ENCODE measurements around the gene MUC15. TPM values are rescaled to one million over a fixed set of nuclear protein-coding genes. Genes with fewer than 3 reads are reported as not detected.

Gene MUC15
- total and polyA plus RNA-seq, 2 donors (not counting 3 experiments of a cell fraction or from before 2014, with no cell fraction given): not detected

GRCh38 chr11:26579683-26580082, 7.6 kb upstream of the MUC15 start:
- Histone ChIP-seq H3K9ac (replicated peaks; ENCODE audit: extremely low read depth, insufficient read depth, low read length) (no peak overlapping the region), H3K27ac (ENCODE audit: insufficient read depth, low read depth, low read length) (no peak overlapping the region), H3K4me3 (replicated peaks in 1 of 3; ENCODE audit: insufficient read depth in 1 of 3, low read depth in 1 of 3, low read length in 3 of 3) (no peak overlapping the region), H3K27me3 (ENCODE audit: control insufficient read depth in 2 of 2, insufficient read depth in 2 of 2, low read length in 2 of 2) (no peaks in the 10 kb centered on the region), H3K4me2 (ENCODE audit: insufficient read depth, low read length) (no peak overlapping the region), H3K79me2 (ENCODE audit: control insufficient read depth, insufficient read depth, low read length) (no peaks in the 10 kb centered on the region), H4K20me1 (replicated peaks; ENCODE audit: control insufficient read depth, extremely low read depth, insufficient read depth, low read length) (no peaks in the 10 kb centered on the region), H3K4me1 (ENCODE audit: control insufficient read depth, extremely low read depth, insufficient read depth, low read length) (no peaks in the 10 kb centered on the region), H3K9me1 (replicated peaks; ENCODE audit: control insufficient read depth, extremely low read depth, insufficient read depth, low read length) (no peaks in the 10 kb centered on the region), H3K9me3 (replicated peaks; ENCODE audit: control insufficient read depth, insufficient read depth, low read length) (no peaks in the 10 kb centered on the region), H3K36me3 (ENCODE audit: control insufficient read depth in 2 of 2, extremely low read depth in 1 of 2, insufficient read depth in 2 of 2, low read length in 2 of 2) (no peaks in the 10 kb centered on the region), H2AFZ (ENCODE audit: low read depth, low read length) (no peak overlapping the region)
- DNase-seq (ENCODE audit: low read depth, low spot score) (no peak), FAIRE-seq (no peak)
- BruUV-seq (replicated peaks): no TSS peak
- ChIA-PET CTCF (interaction anchor here (0.6 kb wide), 1 partner anchor 580 kb away, joined by 3 read pairs; no protein-coding TSS in a partner anchor), POLR2A (no interaction called here)
- intact Hi-C loops (cut with micrococcal nuclease): no loop called here
- TF ChIP-seq MYC (IDR thresholded peaks at IDR 0.05; ENCODE audit: low read depth, low read length) (no peak), POLR2AphosphoS5 (IDR thresholded peaks at IDR 0.05; ENCODE audit: insufficient read depth, low read depth, low read length) (no peak), FOS (IDR thresholded peaks at IDR 0.05; ENCODE audit: borderline replicate concordance, insufficient read depth, low read length) (no peak), GATA2 (IDR thresholded peaks at IDR 0.05; ENCODE audit: insufficient read depth, insufficient read length, low read depth, low read length) (no peak), MAX (IDR thresholded peaks at IDR 0.05; ENCODE audit: insufficient read depth, insufficient read length) (no peak), POLR2A (IDR thresholded peaks at IDR 0.05; ENCODE audit: low read depth, low read length) (no peak)
- dilution Hi-C loops (cut with MboI; ENCODE audit: extremely low pct_ligation_motif_present, low sequenced_read_pairs): no loop called here

GRCh38 chr11:26578998-26579661, 7.1 kb upstream of the MUC15 start:
- no peaks in the 10 kb centered on the region for H3K4me1 ChIP-seq (ENCODE audit: control insufficient read depth, extremely low read depth, insufficient read depth, low read length)
- no peaks in the 10 kb centered on the region for H3K27me3 ChIP-seq (ENCODE audit: control insufficient read depth in 2 of 2, insufficient read depth in 2 of 2, low read length in 2 of 2)
- ChIA-PET POLR2A (no interaction called here), CTCF (interaction anchor here (0.6 kb wide), 1 partner anchor 581 kb away, joined by 3 read pairs; no protein-coding TSS in a partner anchor)
- H2AFZ ChIP-seq (ENCODE audit: low read depth, low read length): no peak overlapping the region
- TF ChIP-seq MAX (IDR thresholded peaks at IDR 0.05; ENCODE audit: insufficient read depth, insufficient read length): no peak
- TF ChIP-seq POLR2A (IDR thresholded peaks at IDR 0.05; ENCODE audit: low read depth, low read length): no peak
- no peak for TF ChIP-seq FOS (IDR thresholded peaks at IDR 0.05; ENCODE audit: borderline replicate concordance, insufficient read depth, low read length)
- TF ChIP-seq CTCF (IDR thresholded peaks at IDR 0.05; ENCODE audit: extremely low read depth in 1 of 2, insufficient read depth in 1 of 2, low read depth in 1 of 2, low read length in 2 of 2): no peak
- TF ChIP-seq EZH2 (IDR thresholded peaks at IDR 0.05; ENCODE audit: borderline replicate concordance, low read depth, low read length, severe bottlenecking): no peak
- TF ChIP-seq POLR2AphosphoS5 (IDR thresholded peaks at IDR 0.05; ENCODE audit: insufficient read depth, low read depth, low read length): no peak
- no peak for TF ChIP-seq JUN (IDR thresholded peaks at IDR 0.05; ENCODE audit: borderline replicate concordance, insufficient read depth, insufficient read length, low read depth)
- TF ChIP-seq GATA2 (IDR thresholded peaks at IDR 0.05; ENCODE audit: insufficient read depth, insufficient read length, low read depth, low read length): no peak
- no peak for TF ChIP-seq MYC (IDR thresholded peaks at IDR 0.05; ENCODE audit: low read depth, low read length)
- no peak overlapping the region for H3K9ac ChIP-seq (replicated peaks; ENCODE audit: extremely low read depth, insufficient read depth, low read length)
- BruUV-seq (replicated peaks): no TSS peak
- no peak for DNase-seq (ENCODE audit: low read depth, low spot score)
- H3K4me3 ChIP-seq (replicated peaks in 1 of 3; ENCODE audit: insufficient read depth in 1 of 3, low read depth in 1 of 3, low read length in 3 of 3): no peak overlapping the region
- H3K4me2 ChIP-seq (ENCODE audit: insufficient read depth, low read length): no peak overlapping the region
- no peaks in the 10 kb centered on the region for H4K20me1 ChIP-seq (replicated peaks; ENCODE audit: control insufficient read depth, extremely low read depth, insufficient read depth, low read length)
- no peak for FAIRE-seq
- intact Hi-C loops (cut with micrococcal nuclease) (no loop called here), dilution Hi-C loops (cut with MboI; ENCODE audit: extremely low pct_ligation_motif_present, low sequenced_read_pairs) (no loop called here)
- H3K9me1 ChIP-seq (replicated peaks; ENCODE audit: control insufficient read depth, extremely low read depth, insufficient read depth, low read length): no peaks in the 10 kb centered on the region
- no peaks in the 10 kb centered on the region for H3K79me2 ChIP-seq (ENCODE audit: control insufficient read depth, insufficient read depth, low read length)
- H3K36me3 ChIP-seq (ENCODE audit: control insufficient read depth in 2 of 2, extremely low read depth in 1 of 2, insufficient read depth in 2 of 2, low read length in 2 of 2): no peaks in the 10 kb centered on the region
- H3K27ac ChIP-seq (ENCODE audit: insufficient read depth, low read depth, low read length): no peak overlapping the region
- H3K9me3 ChIP-seq (replicated peaks; ENCODE audit: control insufficient read depth, insufficient read depth, low read length): no peaks in the 10 kb centered on the region

All from endothelial cell of umbilical vein (primary cell).